Natural killer cell (primary cell): Measurements from ENCODE around the gene KRTAP10-9. TPM values are rescaled to one million over a fixed set of nuclear protein-coding genes. Genes with fewer than 3 reads are reported as not detected.

ENCODE experiments used
- ATAC-seq, 3 donors: fragments of 150-1000 bp in 2 of 3; fragments of 200-7000 bp in 1 of 3; cut with Tn5 transposase; 1 replicate in 1 of 3; 2 replicates in 2 of 3; pipeline ENCODE4 v1.10.0; 2021; ENCODE audit warnings: mild to moderate bottlenecking in 2 of 3, moderate library complexity in 2 of 3
- DNase-seq, 2 donors: peaks; one replicate each; pipeline versions ENCODE4 v3.0.0 to v3.0.0-alpha.2; 2013 to 2021; ENCODE audit warnings: mixed read lengths in 1 of 2
- H3K27ac ChIP-seq: one replicate; pipeline ENCODE4 v1.5.1; 2013; ENCODE audit warnings: mild to moderate bottlenecking, low read length
- H3K27me3 ChIP-seq: one replicate; pipeline ENCODE4 v1.6.1; 2013; ENCODE audit warnings: low read length; ENCODE audit not compliant: control insufficient read depth, insufficient read depth
- H3K36me3 ChIP-seq: one replicate; pipeline ENCODE4 v1.6.1; 2013; ENCODE audit warnings: low read length; ENCODE audit not compliant: control insufficient read depth, insufficient read depth
- H3K4me1 ChIP-seq: one replicate; pipeline ENCODE4 v1.6.1; 2013; ENCODE audit warnings: low read length; ENCODE audit not compliant: control insufficient read depth, insufficient read depth
- H3K4me3 ChIP-seq: one replicate; pipeline ENCODE4 v1.5.1; 2013; ENCODE audit warnings: low read length
- H3K9me3 ChIP-seq: one replicate; pipeline ENCODE4 v1.6.1; 2013; ENCODE audit warnings: low read length; ENCODE audit not compliant: control insufficient read depth, insufficient read depth
- H3K27ac Mint-ChIP-seq, 2 donors: one replicate each; pipeline ENCODE4 v1.8.0; 2022; ENCODE audit warnings: mild to moderate bottlenecking in 2 of 2, mixed read lengths in 2 of 2, moderate library complexity in 1 of 2
- H3K27me3 Mint-ChIP-seq, 2 donors: one replicate each; pipeline ENCODE4 v1.8.0; 2022; ENCODE audit warnings: low read depth in 2 of 2, mixed read lengths in 2 of 2
- H3K36me3 Mint-ChIP-seq: one replicate; pipeline ENCODE4 v1.8.0; 2022; ENCODE audit warnings: mixed read lengths
- H3K4me1 Mint-ChIP-seq, 2 donors: one replicate each; pipeline ENCODE4 v1.8.0; 2022; ENCODE audit warnings: mixed read lengths in 2 of 2
- H3K4me3 Mint-ChIP-seq: one replicate; pipeline ENCODE4 v1.8.0; 2022; ENCODE audit warnings: mild to moderate bottlenecking, moderate library complexity, mixed read lengths
- H3K9me3 Mint-ChIP-seq, 2 donors: one replicate each; pipeline ENCODE4 v1.8.0; 2022; ENCODE audit warnings: mixed read lengths in 2 of 2
- CTCF ChIP-seq: fragments of 200-600 bp; IDR thresholded peaks from one replicate; pipeline ENCODE4 v1.8.0; 2022; ENCODE audit warnings: antibody characterized with exemption
- WGBS: methylation state at CpG from one replicate; pipeline ENCODE4 v1.1.7; 2013; ENCODE audit warnings: missing lambda C conversion rate; ENCODE audit not compliant: insufficient coverage; 5-methylcytosine and 5-hydroxymethylcytosine counted together
- intact Hi-C: fragments of 100-400 bp; cut with micrococcal nuclease; formaldehyde crosslinking; loops from one replicate; pipeline ENCODE4 v1.14.2; 2022
- total RNA-seq, 4 donors: library from RNA; stranded (reverse); fragments of 120-200 nt in 1 of 4; gene quantifications; one replicate each; pipeline versions ENCODE4 v1.2.3 to v1.2.4, GENCODE V29; 2013 to 2022

The KRTAP10-9 gene
- total RNA-seq, 3 donors from 2014 or later (not counting 1 experiment from before 2014, with no cell fraction given) = not detected

GRCh38 chr21:44612669-44613229 lies 14.1 kb upstream of the KRTAP10-9 start:
- peaks cover 1 to 20% of the 10 kb centered on the region in 2 donors for H3K4me1 Mint-ChIP-seq
- Histone ChIP-seq H3K27ac (no peak overlapping the region), H3K4me3 (no peak overlapping the region), H3K27me3 (no peaks in the 10 kb centered on the region), H3K36me3 (no peaks in the 10 kb centered on the region), H3K9me3 (peaks cover 27% of the 10 kb centered on the region), H3K4me1 (peaks cover 15% of the 10 kb centered on the region)
- peaks cover 11 to 19% of the 10 kb centered on the region in 2 donors for H3K27me3 Mint-ChIP-seq
- TF ChIP-seq CTCF = no peak
- H3K27ac Mint-ChIP-seq = no peak overlapping the region
- no peak for ATAC-seq
- WGBS = 88% methylated on average over 13 of the region's 13 CpGs
- H3K36me3 Mint-ChIP-seq = peaks cover 15% of the 10 kb centered on the region
- intact Hi-C loops = no loop called here
- H3K9me3 Mint-ChIP-seq = peaks cover 2 to 14% of the 10 kb centered on the region in 2 donors
- no peak overlapping the region for H3K4me3 Mint-ChIP-seq
- DNase-seq = no peak

- H3K36me3 Mint-ChIP-seq = peaks cover 15% of the 10 kb centered on the region
- ATAC-seq (no peak), DNase-seq (no peak)
- 92% methylated on average over 26 of the region's 26 CpGs for WGBS
- Histone ChIP-seq H3K27me3 (no peaks in the 10 kb centered on the region), H3K4me3 (no peak overlapping the region), H3K36me3 (no peaks in the 10 kb centered on the region), H3K9me3 (peaks cover 27% of the 10 kb centered on the region), H3K4me1 (peaks cover 23% of the 10 kb centered on the region), H3K27ac (no peak overlapping the region)
- H3K27ac Mint-ChIP-seq = no peak overlapping the region
- H3K4me3 Mint-ChIP-seq = no peak overlapping the region
- H3K27me3 Mint-ChIP-seq = peaks cover 8 to 13% of the 10 kb centered on the region in 2 donors
- H3K4me1 Mint-ChIP-seq = peaks cover 10 to 27% of the 10 kb centered on the region in 2 donors
- H3K9me3 Mint-ChIP-seq = peaks cover 2 to 14% of the 10 kb centered on the region in 2 donors
- no peak for TF ChIP-seq CTCF
- intact Hi-C loops = no loop called here
These were observed 13.3 kb upstream of the KRTAP10-9 start for GRCh38 chr21:44613386-44614155.

- H3K4me3 ChIP-seq = no peak overlapping the region
- DNase-seq (no peak), ATAC-seq (no peak)
- H3K36me3 ChIP-seq = no peaks in the 10 kb centered on the region
- WGBS = 85% methylated on average over 20 of the region's 20 CpGs
- H3K27ac ChIP-seq = no peak overlapping the region
- H3K27ac Mint-ChIP-seq = no peak overlapping the region
- peaks cover 29% of the 10 kb centered on the region for H3K4me1 ChIP-seq
- no peak overlapping the region for H3K4me3 Mint-ChIP-seq
- peaks cover 5 to 6% of the 10 kb centered on the region in 2 donors for H3K27me3 Mint-ChIP-seq
- H3K9me3 ChIP-seq = peaks cover 27% of the 10 kb centered on the region
- peaks cover 0 to 14% of the 10 kb centered on the region in 2 donors for H3K9me3 Mint-ChIP-seq
- no peaks in the 10 kb centered on the region for H3K27me3 ChIP-seq
- H3K4me1 Mint-ChIP-seq = peaks cover 16 to 33% of the 10 kb centered on the region in 2 donors
- TF ChIP-seq CTCF = no peak
- H3K36me3 Mint-ChIP-seq = peaks cover 13% of the 10 kb centered on the region
- intact Hi-C loops = no loop called here
These were observed 12.7 kb upstream of the KRTAP10-9 start for GRCh38 chr21:44614161-44614631.
